IPS DF 19.7 (cell line): ENCODE data around the gene CKMT1A.

ENCODE experiments used
- DNase-seq: peaks from one replicate; pipeline ENCODE4 v3.0.0-alpha.2; 2013; ENCODE audit warnings: low read depth, low spot score

Gene CKMT1A

DNA sequence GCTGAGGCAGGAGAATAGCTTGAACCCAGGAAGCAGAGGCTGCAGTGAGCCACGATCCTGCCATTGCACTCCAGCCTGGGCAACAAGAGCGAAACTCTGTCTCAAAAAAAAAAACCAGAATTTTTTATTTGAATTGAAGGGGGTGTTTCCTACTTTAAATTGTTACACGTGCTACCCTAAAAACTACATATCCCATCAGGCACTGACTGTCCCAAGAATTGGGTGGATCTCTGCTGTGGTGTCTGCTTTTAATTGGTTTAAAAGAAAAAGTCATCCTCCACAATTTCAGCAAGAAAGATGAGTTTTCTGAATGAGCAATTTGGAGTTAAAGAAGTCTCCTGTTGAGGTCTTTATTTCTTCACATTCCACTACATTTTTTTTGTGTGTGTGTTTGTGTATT is 54.7 kb downstream of the CKMT1A start:
- DNase-seq = no peak
